Ascending aorta (tissue), 2 donors: Measurements from ENCODE around the gene CAMTA1. TPM values are rescaled to one million over a fixed set of nuclear protein-coding genes. Genes with fewer than 3 reads are reported as not detected.

Experiments used
- DNase-seq, 2 donors: peaks; one replicate each; pipeline ENCODE4 v3.0.0-alpha.2; 2019; ENCODE audit warnings: low spot score in 2 of 2
- H3K27ac ChIP-seq, 2 donors: fragments of 200-600 bp; sonication (generic); one replicate each; pipeline ENCODE4 v1.5.1; 2016 to 2017; ENCODE audit warnings: mild to moderate bottlenecking in 1 of 2
- H3K27me3 ChIP-seq: fragments of 200-600 bp; sonication (generic); one replicate; pipeline ENCODE4 v1.5.1; 2017
- H3K36me3 ChIP-seq, 2 donors: fragments of 200-600 bp; sonication (generic); one replicate each; pipeline ENCODE4 v1.5.1; 2016
- H3K4me1 ChIP-seq, 2 donors: fragments of 200-600 bp; sonication (generic); one replicate each; pipeline ENCODE4 v1.5.1; 2016 to 2017; ENCODE audit warnings: mild to moderate bottlenecking in 1 of 2
- H3K4me3 ChIP-seq, 2 donors: fragments of 200-600 bp; sonication (generic); one replicate each; pipeline ENCODE4 v1.5.1; 2016 to 2017; ENCODE audit warnings: mild to moderate bottlenecking in 1 of 2
- H3K9me3 ChIP-seq, 2 donors: fragments of 200-600 bp; sonication (generic); one replicate each; pipeline ENCODE4 v1.5.1; 2016
- CTCF ChIP-seq, 3 experiments: fragments of 200-600 bp in 2 of 3; fragments of 450-650 bp in 1 of 3; sonication (generic) in 2 of 3; IDR thresholded peaks; one replicate each; pipeline ENCODE4 v1.5.1; 2016 to 2019; ENCODE audit warnings: antibody characterized with exemption in 3 of 3, mild to moderate bottlenecking in 1 of 3, moderate library complexity in 1 of 3
- intact Hi-C: fragments of 100-400 bp; cut with DNase I; formaldehyde crosslinking; loops from one replicate; pipeline ENCODE4 v1.15.1; 2023
- total RNA-seq: library from RNA; depleted of rRNA; stranded (reverse); fragments of >200 nt; gene quantifications from one replicate; pipeline ENCODE4 v1.1.0, GENCODE V29; 2016

The CAMTA1 gene
- total RNA-seq, 1 donor from 2014 or later = 53.3 TPM

GRCh38 chr1:7220712-7221252 is 435.5 kb downstream of the CAMTA1 start:
- no peak for DNase-seq

GRCh38 chr1:7221826-7222694 is 436.8 kb downstream of the CAMTA1 start:
- H3K9me3 ChIP-seq = no peaks in the 10 kb centered on the region
- no peaks in the 10 kb centered on the region for H3K27me3 ChIP-seq
- no peak for DNase-seq
- no peaks in the 10 kb centered on the region for H3K4me1 ChIP-seq
- H3K36me3 ChIP-seq = no peaks in the 10 kb centered on the region
- intact Hi-C loops = no loop called here
- H3K27ac ChIP-seq = no peak overlapping the region
- TF ChIP-seq CTCF (IDR thresholded peaks at IDR 0.05) = no peak
- H3K4me3 ChIP-seq = no peak overlapping the region

More at GRCh38 chr1:7220712-7221252, 435.5 kb downstream of the CAMTA1 start:
- no peak for TF ChIP-seq CTCF (IDR thresholded peaks at IDR 0.05)
- Histone ChIP-seq H3K9me3 (no peaks in the 10 kb centered on the region), H3K4me3 (no peak overlapping the region), H3K36me3 (no peaks in the 10 kb centered on the region), H3K27ac (no peak overlapping the region), H3K27me3 (no peaks in the 10 kb centered on the region), H3K4me1 (no peaks in the 10 kb centered on the region)
- intact Hi-C loops = no loop called here

- DNase-seq = no peak
- Histone ChIP-seq H3K4me3 (no peak overlapping the region), H3K4me1 (no peaks in the 10 kb centered on the region), H3K27ac (no peak overlapping the region), H3K27me3 (no peaks in the 10 kb centered on the region), H3K9me3 (no peaks in the 10 kb centered on the region), H3K36me3 (no peaks in the 10 kb centered on the region)
- intact Hi-C loops = no loop called here
- no peak for TF ChIP-seq CTCF (IDR thresholded peaks at IDR 0.05)
Observed at GRCh38 chr1:7222695-7223015, 437.4 kb downstream of the CAMTA1 start.

- TF ChIP-seq CTCF (IDR thresholded peaks at IDR 0.05) = no peak
- Histone ChIP-seq H3K9me3 (no peaks in the 10 kb centered on the region), H3K4me3 (no peak overlapping the region), H3K36me3 (no peaks in the 10 kb centered on the region), H3K4me1 (no peaks in the 10 kb centered on the region), H3K27me3 (no peaks in the 10 kb centered on the region), H3K27ac (no peak overlapping the region)
- intact Hi-C loops = no loop called here
- no peak for DNase-seq
Observed at GRCh38 chr1:7223334-7224080, 438.3 kb downstream of the CAMTA1 start.

GRCh38 chr1:7224081-7224534 is 438.9 kb downstream of the CAMTA1 start:
- H3K4me1 ChIP-seq = no peaks in the 10 kb centered on the region
- no peaks in the 10 kb centered on the region for H3K36me3 ChIP-seq
- DNase-seq = no peak
- no peaks in the 10 kb centered on the region for H3K27me3 ChIP-seq
- no peak for TF ChIP-seq CTCF (IDR thresholded peaks at IDR 0.05)
- H3K4me3 ChIP-seq = no peak overlapping the region
- H3K27ac ChIP-seq = no peak overlapping the region
- no peaks in the 10 kb centered on the region for H3K9me3 ChIP-seq
- intact Hi-C loops = no loop called here
